MG63 (cell line): ENCODE results near the gene CFAP47. TPM values are rescaled to one million over a fixed set of nuclear protein-coding genes. Genes with fewer than 3 reads are reported as not detected.
A peak's percentile ranks its signal among the peaks of the same experiment; 100 is the strongest.
"Not testable (repeated sequence)": the region's sequence is repeated elsewhere in the genome, so short reads cannot be mapped to it uniquely, and the experiment has no call there.

Source experiments
- DNase-seq: peaks from one replicate; pipeline ENCODE4 v3.0.0-alpha.2; 2020
- H3K27me3 ChIP-seq: fragments of 250-450 bp; sonication (Bioruptor Pico); 2 replicates; pipeline ENCODE4 v1.5.1; 2020; ENCODE audit warnings: mild to moderate bottlenecking, moderate library complexity
- H3K36me3 ChIP-seq: fragments of 250-450 bp; sonication (Bioruptor Pico); 2 replicates; pipeline ENCODE4 v1.5.1; 2020; ENCODE audit warnings: mild to moderate bottlenecking, moderate library complexity
- H3K4me3 ChIP-seq: fragments of 250-450 bp; sonication (Bioruptor Pico); 2 replicates; pipeline ENCODE4 v1.5.1; 2020; ENCODE audit warnings: mild to moderate bottlenecking, moderate library complexity
- H3K9me3 ChIP-seq: fragments of 250-450 bp; sonication (Bioruptor Pico); 2 replicates; pipeline ENCODE4 v1.5.1; 2020; ENCODE audit warnings: mild to moderate bottlenecking, moderate library complexity
- total RNA-seq: library from RNA; depleted of rRNA; stranded (reverse); fragments of >200 nt; shearing (Covaris generic); gene quantifications from 2 replicates; pipeline ENCODE4 v1.2.3, GENCODE V29; 2014; ENCODE audit warnings: low replicate concordance; rRNA removed

CFAP47 gene
- total RNA-seq, result not detected in 2 replicates

DNA sequence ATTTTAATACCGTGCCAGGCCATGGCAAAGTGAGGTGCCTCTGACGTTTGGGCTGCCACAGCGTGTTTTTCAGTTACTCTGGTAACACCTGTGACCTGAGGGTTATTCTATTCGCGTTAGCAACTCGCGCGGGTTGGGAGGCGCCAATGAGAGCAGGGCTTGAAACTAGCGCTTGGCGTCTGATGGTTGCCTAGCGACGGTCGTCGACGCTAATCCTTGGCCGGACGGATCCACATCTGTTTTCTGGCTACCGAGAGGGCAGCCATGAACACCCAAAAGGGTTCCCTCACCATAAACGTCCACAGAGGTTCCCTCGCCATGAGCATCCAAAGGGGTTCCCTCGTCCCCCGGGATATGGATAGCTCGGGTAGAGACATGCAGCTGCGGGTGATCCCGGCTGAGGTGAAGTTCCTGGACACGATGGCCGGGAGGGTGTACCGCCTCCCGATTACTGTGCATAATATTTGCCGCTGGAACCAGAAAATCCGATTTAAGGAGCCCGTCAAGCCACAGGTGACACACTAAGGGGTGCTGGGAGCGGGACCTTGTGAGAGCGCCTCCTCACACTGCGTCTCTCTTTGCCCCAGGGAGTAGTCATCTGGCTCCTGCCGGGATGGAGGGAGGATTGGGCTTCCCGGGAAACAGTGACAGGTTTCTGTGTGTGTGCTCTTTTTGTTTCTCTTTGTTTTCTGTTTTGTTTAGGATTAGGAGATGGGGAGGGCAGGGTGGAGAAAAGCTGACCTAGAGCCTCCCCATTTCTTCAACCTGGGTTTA lies at the start of gene CFAP47:
Gene CFAP47 (plus strand): TSS at position 199 of the 774 bp plus-strand sequence. CDS start 66 bp downstream, at position 265.
- DNase-seq, result no peak
- H3K36me3 ChIP-seq, result no peaks in the 10 kb centered on the region
- H3K9me3 ChIP-seq, result no peaks in the 10 kb centered on the region
- no peak within 1 kb of the TSS for H3K4me3 ChIP-seq
- no peaks in the 10 kb centered on the region for H3K27me3 ChIP-seq

- Histone ChIP-seq H3K27me3 (no peaks in the 10 kb centered on the region), H3K4me3 (no peak overlapping the region), H3K36me3 (no peaks in the 10 kb centered on the region), H3K9me3 (no peaks in the 10 kb centered on the region)
- DNase-seq, result no peak
Measured at GRCh38 chrX:35880601-35881000, 38.9 kb upstream of the CFAP47 start.

DNA sequence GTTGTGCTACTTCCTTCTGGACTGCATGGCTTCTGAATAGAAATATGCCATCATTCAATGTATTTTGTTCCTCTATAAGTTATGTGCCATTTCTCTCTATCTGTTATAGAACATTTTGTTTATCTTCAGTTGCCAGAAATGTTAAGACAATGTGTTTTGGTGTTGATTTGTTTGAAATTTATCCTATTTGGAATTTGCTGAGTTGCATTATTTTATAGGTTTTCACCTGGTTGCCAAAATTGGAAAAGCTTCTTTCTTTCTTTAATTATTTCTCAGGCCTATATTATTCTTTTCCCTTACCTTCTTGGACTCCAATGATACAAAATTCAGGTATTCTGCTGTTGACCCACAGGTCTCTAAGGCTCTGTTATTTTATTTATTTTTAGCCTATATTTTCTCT lies 33.4 kb upstream of the CFAP47 start:
- H3K4me3 ChIP-seq, result no peak overlapping the region
- H3K36me3 ChIP-seq, result no peaks in the 10 kb centered on the region
- H3K27me3 ChIP-seq, result no peaks in the 10 kb centered on the region
- no peak for DNase-seq
- no peaks in the 10 kb centered on the region for H3K9me3 ChIP-seq

DNA sequence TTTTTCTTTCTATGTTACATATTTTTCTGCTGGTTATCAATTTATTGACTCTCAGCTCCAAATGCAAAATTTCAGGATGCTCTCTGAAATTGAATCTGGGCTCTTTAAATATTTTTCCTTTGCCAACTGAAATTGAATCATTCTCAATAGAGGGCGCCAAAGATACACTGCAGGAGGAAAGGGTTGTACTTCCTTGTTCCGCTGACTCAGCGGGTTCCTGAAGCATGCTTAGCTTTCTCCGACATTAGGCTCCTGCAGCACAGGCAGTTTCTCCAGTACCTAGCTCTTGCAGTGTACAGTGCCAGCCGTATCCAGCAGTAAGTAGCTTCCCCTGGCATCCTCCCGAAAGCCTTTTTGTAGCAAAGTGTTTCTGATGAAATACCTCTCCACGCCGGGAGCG lies 28.8 kb upstream of the CFAP47 start:
- DNase-seq, result peak; percentile 2
- H3K36me3 ChIP-seq, result no peaks in the 10 kb centered on the region
- H3K4me3 ChIP-seq, result no peak overlapping the region
- no peaks in the 10 kb centered on the region for H3K9me3 ChIP-seq
- no peaks in the 10 kb centered on the region for H3K27me3 ChIP-seq

DNA sequence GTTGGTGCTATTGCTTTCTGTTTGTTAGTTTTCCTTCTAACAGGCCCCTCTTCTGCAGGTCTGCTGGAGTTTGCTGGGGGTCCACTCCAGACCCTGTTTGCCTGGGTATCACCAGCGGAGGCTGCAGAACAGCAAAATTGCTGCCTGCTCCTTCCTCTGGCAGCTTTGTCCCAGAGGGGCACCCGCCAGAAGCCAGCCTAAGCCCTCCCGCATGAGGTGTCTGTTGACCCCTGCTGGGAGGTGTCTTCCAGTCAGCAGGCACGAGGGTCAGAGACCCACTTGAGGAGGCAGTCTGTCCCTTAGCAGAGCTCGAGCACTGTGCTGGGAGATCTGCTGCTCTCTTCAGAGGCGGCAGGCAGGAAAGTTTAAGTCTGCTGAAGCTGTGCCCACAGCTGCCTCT lies 67.3 kb downstream of the CFAP47 start:
- not testable (repeated sequence) for H3K27me3 ChIP-seq, H3K9me3 ChIP-seq, DNase-seq, H3K4me3 ChIP-seq, H3K36me3 ChIP-seq

- Histone ChIP-seq H3K4me3 (no peak overlapping the region), H3K9me3 (no peaks in the 10 kb centered on the region), H3K27me3 (no peaks in the 10 kb centered on the region), H3K36me3 (no peaks in the 10 kb centered on the region)
- DNase-seq, result no peak
Measured at GRCh38 chrX:36007207-36007606, 87.7 kb downstream of the CFAP47 start.

DNA sequence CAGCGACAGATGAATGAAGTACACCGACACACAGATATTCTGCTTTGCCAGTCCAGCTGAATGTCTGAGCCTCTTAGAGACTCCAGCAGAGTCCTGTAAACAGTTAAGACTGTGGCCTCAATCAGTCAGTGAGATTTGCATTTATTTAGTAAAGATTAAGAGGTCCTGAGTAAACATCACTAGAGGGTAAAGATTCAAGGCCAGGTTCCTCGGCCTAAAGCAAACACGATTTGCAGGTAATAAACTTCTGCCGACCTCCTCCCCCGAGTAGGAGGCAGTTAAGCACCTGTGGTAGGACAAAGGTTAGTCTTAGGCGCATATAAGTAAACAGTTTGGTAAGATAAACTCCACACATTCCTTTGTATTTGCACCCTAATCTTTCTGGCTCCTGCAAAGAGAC lies 99.6 kb downstream of the CFAP47 start:
- H3K4me3 ChIP-seq, result no peak overlapping the region
- no peaks in the 10 kb centered on the region for H3K27me3 ChIP-seq
- H3K9me3 ChIP-seq, result no peaks in the 10 kb centered on the region
- no peak for DNase-seq
- no peaks in the 10 kb centered on the region for H3K36me3 ChIP-seq

DNA sequence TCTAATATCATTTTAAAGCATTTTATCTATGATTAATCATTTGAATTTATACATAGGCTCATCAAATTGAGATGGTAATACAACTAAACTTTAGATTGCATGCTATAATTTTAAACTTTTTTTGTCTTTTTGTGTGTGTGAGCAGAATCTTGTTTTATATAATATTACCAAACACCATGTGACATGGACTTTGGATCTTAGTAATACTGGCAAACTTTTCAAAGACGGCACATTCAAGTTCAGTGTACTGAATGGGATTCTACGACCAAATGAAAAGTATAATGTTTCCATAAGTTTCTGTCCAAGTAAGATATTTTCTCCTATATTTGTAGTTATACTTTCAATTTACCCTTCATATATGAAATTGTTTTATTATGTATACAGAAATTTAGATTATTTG lies 116.0 kb downstream of the CFAP47 start:
- no peak for DNase-seq
- H3K36me3 ChIP-seq, result no peaks in the 10 kb centered on the region
- no peaks in the 10 kb centered on the region for H3K9me3 ChIP-seq
- no peaks in the 10 kb centered on the region for H3K27me3 ChIP-seq
- H3K4me3 ChIP-seq, result no peak overlapping the region

GRCh38 chrX:36062778-36063177 lies 143.2 kb downstream of the CFAP47 start:
- Histone ChIP-seq H3K36me3 (no peaks in the 10 kb centered on the region), H3K9me3 (no peaks in the 10 kb centered on the region), H3K4me3 (no peak overlapping the region), H3K27me3 (no peaks in the 10 kb centered on the region)
- DNase-seq, result no peak

- no peak for DNase-seq
- Histone ChIP-seq H3K36me3 (no peaks in the 10 kb centered on the region), H3K27me3 (no peaks in the 10 kb centered on the region), H3K9me3 (no peaks in the 10 kb centered on the region), H3K4me3 (no peak overlapping the region)
Measured at GRCh38 chrX:36071061-36071460, 151.5 kb downstream of the CFAP47 start.

DNA sequence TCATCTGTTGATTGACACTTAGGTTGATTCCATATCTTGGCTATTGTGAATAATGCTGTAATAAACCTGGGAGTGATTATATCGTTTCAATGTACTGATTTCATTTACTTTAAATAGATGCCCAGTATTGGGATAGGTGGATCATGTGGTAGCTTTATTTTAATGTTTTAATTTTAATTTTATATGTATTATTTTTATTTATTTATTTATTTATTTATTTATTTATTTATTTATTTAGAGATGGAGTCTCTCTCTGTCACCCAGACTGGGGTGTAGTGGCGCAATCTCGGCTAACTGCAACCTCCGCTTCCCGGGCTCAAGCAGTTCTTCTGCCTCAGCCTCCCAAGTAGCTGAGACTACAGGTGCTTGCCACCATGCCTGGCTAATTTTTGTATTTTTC lies 155.5 kb downstream of the CFAP47 start:
- H3K36me3 ChIP-seq, DNase-seq, H3K27me3 ChIP-seq, H3K4me3 ChIP-seq, H3K9me3 ChIP-seq: not testable (repeated sequence)

DNA sequence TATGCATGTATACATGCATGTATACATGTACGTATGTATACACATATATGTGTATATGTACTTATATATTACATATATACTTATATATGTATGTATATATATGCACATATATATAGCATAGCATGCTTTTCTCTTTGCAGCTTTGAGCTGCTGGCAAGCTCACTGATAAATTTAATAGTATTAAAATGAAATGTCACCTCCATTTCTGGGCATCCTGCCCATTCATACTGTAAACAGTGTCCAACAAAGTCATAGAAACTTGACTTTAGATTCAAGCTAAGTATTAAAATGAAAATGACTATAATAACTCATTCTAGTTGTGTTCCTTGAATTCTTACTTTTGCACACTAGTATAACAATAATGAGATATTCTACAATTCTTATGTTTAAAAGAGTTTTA lies 163.7 kb downstream of the CFAP47 start:
- no peaks in the 10 kb centered on the region for H3K36me3 ChIP-seq
- H3K27me3 ChIP-seq, result no peaks in the 10 kb centered on the region
- no peak overlapping the region for H3K4me3 ChIP-seq
- DNase-seq, result no peak
- no peaks in the 10 kb centered on the region for H3K9me3 ChIP-seq

- Histone ChIP-seq H3K36me3 (no peaks in the 10 kb centered on the region), H3K4me3 (no peak overlapping the region), H3K9me3 (no peaks in the 10 kb centered on the region), H3K27me3 (no peaks in the 10 kb centered on the region)
- no peak for DNase-seq
Measured at GRCh38 chrX:36087366-36087765, 167.8 kb downstream of the CFAP47 start.

- not testable (repeated sequence) for H3K36me3 ChIP-seq, DNase-seq, H3K27me3 ChIP-seq, H3K4me3 ChIP-seq, H3K9me3 ChIP-seq
Measured at GRCh38 chrX:36088939-36089338, 169.4 kb downstream of the CFAP47 start.

DNA sequence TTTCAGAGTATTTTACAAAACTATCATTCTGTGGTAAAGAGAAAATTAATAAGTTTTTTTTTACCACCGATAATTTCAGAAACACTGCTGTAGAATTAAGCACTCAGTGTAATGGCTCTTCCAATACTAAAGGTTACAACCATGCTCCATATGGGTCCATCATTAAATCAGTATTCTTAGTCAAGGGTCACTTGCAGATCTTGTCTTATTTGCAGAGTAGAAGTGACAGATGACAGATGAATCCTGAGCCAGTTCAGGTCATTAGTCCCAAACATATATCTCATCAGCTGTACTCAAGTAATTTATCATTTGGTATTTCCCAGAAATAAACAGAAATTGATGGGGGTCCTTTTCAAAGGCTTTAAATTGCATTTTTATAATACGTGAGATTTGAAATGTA lies 182.9 kb downstream of the CFAP47 start:
- no peaks in the 10 kb centered on the region for H3K27me3 ChIP-seq
- DNase-seq, result no peak
- no peaks in the 10 kb centered on the region for H3K36me3 ChIP-seq
- H3K4me3 ChIP-seq, result no peak overlapping the region
- H3K9me3 ChIP-seq, result no peaks in the 10 kb centered on the region

DNA sequence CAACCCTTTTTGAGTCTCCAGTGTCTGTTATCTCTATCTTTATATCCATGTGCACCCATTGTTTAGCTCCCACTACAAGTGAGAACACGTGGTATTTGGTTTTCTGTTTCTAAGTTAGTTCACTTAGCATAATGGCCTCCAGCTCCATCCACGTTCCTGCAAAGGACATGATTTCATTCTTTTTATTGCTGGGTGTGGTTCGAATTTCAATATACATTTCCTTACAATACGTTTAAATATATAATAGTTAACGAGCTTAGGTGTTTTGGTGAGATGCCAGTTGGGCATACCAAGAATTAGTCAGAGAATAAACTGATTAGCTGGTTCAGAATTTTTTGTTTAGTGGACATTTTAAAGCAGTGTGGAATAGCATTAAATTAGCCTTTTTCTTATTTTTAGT lies 196.7 kb downstream of the CFAP47 start:
- Histone ChIP-seq H3K4me3 (no peak overlapping the region), H3K36me3 (no peaks in the 10 kb centered on the region), H3K9me3 (no peaks in the 10 kb centered on the region), H3K27me3 (no peaks in the 10 kb centered on the region)
- no peak for DNase-seq

DNA sequence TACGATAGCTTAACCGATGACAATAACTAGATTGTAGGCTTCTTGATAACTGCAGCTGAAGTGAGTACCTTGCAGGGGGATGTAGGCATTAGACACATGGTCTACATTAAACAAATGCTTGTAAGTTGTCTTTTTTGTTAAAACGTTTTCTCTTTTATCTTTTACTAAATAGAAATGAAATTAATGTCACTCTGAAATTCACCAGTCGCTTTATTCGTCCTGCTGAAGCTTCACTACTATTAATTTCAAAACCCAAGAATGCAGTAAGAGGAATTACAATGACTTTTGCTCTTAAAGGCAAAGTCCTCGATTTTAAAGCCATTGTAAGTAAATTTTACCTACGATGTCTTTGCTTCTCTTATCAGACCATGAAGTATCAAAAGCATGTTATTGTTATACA lies 239.7 kb downstream of the CFAP47 start:
- Histone ChIP-seq H3K9me3 (no peaks in the 10 kb centered on the region), H3K4me3 (no peak overlapping the region), H3K27me3 (no peaks in the 10 kb centered on the region), H3K36me3 (no peaks in the 10 kb centered on the region)
- no peak for DNase-seq

DNA sequence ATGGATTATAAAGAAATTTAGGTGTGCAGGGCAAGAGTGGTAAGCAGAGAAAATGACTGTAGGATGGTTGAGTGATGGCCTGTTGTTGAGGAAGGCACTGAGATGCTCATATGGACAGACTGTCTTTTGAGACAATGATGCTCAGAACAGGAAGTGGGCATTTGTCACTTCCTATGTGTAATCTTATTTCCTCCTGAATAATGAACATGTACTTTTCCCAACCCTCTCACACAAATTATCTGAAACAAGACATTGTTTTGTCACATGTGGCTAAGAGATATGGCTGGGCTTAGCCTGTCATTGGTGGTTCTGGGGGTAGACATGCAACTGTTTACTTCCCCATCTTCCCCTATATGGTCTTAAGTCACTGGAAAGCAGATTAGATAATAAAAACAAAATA lies 240.5 kb downstream of the CFAP47 start:
- Histone ChIP-seq H3K9me3 (no peaks in the 10 kb centered on the region), H3K36me3 (no peaks in the 10 kb centered on the region), H3K4me3 (no peak overlapping the region), H3K27me3 (no peaks in the 10 kb centered on the region)
- DNase-seq, result no peak
